ENCODE data around the gene ZBTB2.
A peak's percentile ranks its signal among the peaks of the same experiment; 100 is the strongest.

GRCh38 chr6:151390276-151390850 is 996 bp downstream of the ZBTB2 start:
- TF ChIP-seq, protein P1, sequence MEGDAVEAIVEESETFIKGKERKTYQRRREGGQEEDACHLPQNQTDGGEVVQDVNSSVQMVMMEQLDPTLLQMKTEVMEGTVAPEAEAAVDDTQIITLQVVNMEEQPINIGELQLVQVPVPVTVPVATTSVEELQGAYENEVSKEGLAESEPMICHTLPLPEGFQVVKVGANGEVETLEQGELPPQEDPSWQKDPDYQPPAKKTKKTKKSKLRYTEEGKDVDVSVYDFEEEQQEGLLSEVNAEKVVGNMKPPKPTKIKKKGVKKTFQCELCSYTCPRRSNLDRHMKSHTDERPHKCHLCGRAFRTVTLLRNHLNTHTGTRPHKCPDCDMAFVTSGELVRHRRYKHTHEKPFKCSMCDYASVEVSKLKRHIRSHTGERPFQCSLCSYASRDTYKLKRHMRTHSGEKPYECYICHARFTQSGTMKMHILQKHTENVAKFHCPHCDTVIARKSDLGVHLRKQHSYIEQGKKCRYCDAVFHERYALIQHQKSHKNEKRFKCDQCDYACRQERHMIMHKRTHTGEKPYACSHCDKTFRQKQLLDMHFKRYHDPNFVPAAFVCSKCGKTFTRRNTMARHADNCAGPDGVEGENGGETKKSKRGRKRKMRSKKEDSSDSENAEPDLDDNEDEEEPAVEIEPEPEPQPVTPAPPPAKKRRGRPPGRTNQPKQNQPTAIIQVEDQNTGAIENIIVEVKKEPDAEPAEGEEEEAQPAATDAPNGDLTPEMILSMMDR (IDR thresholded peaks at IDR 0.05 in 8 of 11, conservative IDR thresholded peaks at IDR 0.05 in 3 of 11) = peak in 5 of 11 experiments; percentile 12 to 64 (median 60)
- TF ChIP-seq POLR2A (IDR thresholded peaks at IDR 0.05) = peak; percentile 36 to 59 (median 51)

Measured in spleen (tissue), 7 donors.